GM21723 (cell line): ENCODE results near the gene ZNF665.
"Not testable (repeated sequence)": the region's sequence is repeated elsewhere in the genome, so short reads cannot be mapped to it uniquely, and the experiment has no call there.

Source experiments
- ATAC-seq: cut with Tn5 transposase; IDR thresholded peaks from one replicate; pipeline ENCODE4 v1.9.1; 2021; ENCODE audit warnings: mild to moderate bottlenecking, moderate library complexity; ENCODE audit not compliant: unreplicated experiment

ZNF665 gene

GRCh38 chr19:53158119-53158656, 35.0 kb downstream of the ZNF665 start:
- no peak for ATAC-seq

GRCh38 chr19:53157626-53158025, 35.5 kb downstream of the ZNF665 start:
- no peak for ATAC-seq

GRCh38 chr19:53156850-53157249, 36.3 kb downstream of the ZNF665 start:
- no peak for ATAC-seq

GRCh38 chr19:53147645-53148044, 45.5 kb downstream of the ZNF665 start:
- no peak for ATAC-seq

GRCh38 chr19:53140351-53140750, 52.8 kb downstream of the ZNF665 start:
- ATAC-seq: no peak

GRCh38 chr19:53136432-53136831, 56.7 kb downstream of the ZNF665 start:
- no peak for ATAC-seq

GRCh38 chr19:53132141-53132991, 60.8 kb downstream of the ZNF665 start, which contains the start of gene ZNF415:
Gene ZNF415 (minus strand): TSS chr19:53132910. CDS start chr19:53122676, 10,234 bp downstream.
- no peak for ATAC-seq

GRCh38 chr19:53131727-53132126, 61.4 kb downstream of the ZNF665 start:
- no peak for ATAC-seq

GRCh38 chr19:53131085-53131590, 62.0 kb downstream of the ZNF665 start:
- ATAC-seq: no peak

- no peak for ATAC-seq
Measured at GRCh38 chr19:53130506-53130905, 62.7 kb downstream of the ZNF665 start.

- ATAC-seq: not testable (repeated sequence)
Measured at GRCh38 chr19:53126733-53127526, 66.2 kb downstream of the ZNF665 start.

- ATAC-seq: no peak
Measured at GRCh38 chr19:53123400-53123799, 69.8 kb downstream of the ZNF665 start.
